DND-41 (cell line): ENCODE data around the gene CIT.

ENCODE experiments used
- ATAC-seq: fragments of 200-7000 bp; cut with Tn5 transposase; 3 replicates; pipeline ENCODE4 v1.9.1; 2021; ENCODE audit warnings: low read depth; ENCODE audit not compliant: insufficient read depth
- DNase-seq: peaks from one replicate; pipeline ENCODE4 v3.0.0-alpha.2; 2020
- H2AFZ ChIP-seq: 2 replicates; pipeline ENCODE4 v1.6.0; 2012; ENCODE audit warnings: low read depth, low read length
- H3K27ac ChIP-seq: 2 replicates; pipeline ENCODE4 v1.5.1; 2012; ENCODE audit warnings: low read length, inconsistent platforms
- H3K27me3 ChIP-seq: fragments of 200-600 bp; sonication (generic); 2 replicates; pipeline ENCODE4 v1.6.0; 2012; ENCODE audit warnings: low read length, mild to moderate bottlenecking, inconsistent platforms; ENCODE audit not compliant: insufficient read depth, poor library complexity
- H3K36me3 ChIP-seq: 2 replicates; pipeline ENCODE4 v1.5.1; 2012; ENCODE audit warnings: low read length, inconsistent platforms; ENCODE audit not compliant: insufficient read depth
- H3K4me1 ChIP-seq: 2 replicates; pipeline ENCODE4 v1.5.1; 2012; ENCODE audit warnings: mild to moderate bottlenecking, low read length; ENCODE audit not compliant: insufficient read depth
- H3K4me2 ChIP-seq: 2 replicates; pipeline ENCODE4 v1.6.0; 2012; ENCODE audit warnings: mild to moderate bottlenecking, moderate library complexity, low read length, inconsistent platforms; ENCODE audit not compliant: insufficient read depth
- H3K4me3 ChIP-seq, 2 experiments: fragments of 200-600 bp in 1 of 2; shearing (Covaris generic) in 1 of 2; 2 replicates each; pipeline ENCODE4 v1.5.1; 2012 to 2016; ENCODE audit warnings: inconsistent platforms in 2 of 2, low read length in 2 of 2, mild to moderate bottlenecking in 2 of 2, low read depth in 1 of 2, moderate library complexity in 1 of 2
- H3K79me2 ChIP-seq: 2 replicates; pipeline ENCODE4 v1.6.0; 2012; ENCODE audit warnings: low read length, inconsistent platforms; ENCODE audit not compliant: insufficient read depth
- H3K9ac ChIP-seq: 2 replicates; pipeline ENCODE4 v1.6.0; 2012; ENCODE audit warnings: low read depth, mild to moderate bottlenecking, inconsistent platforms, low read length, moderate library complexity
- H3K9me3 ChIP-seq: 2 replicates; pipeline ENCODE4 v1.5.1; 2012; ENCODE audit warnings: low read length, moderate library complexity, mild to moderate bottlenecking, inconsistent platforms; ENCODE audit not compliant: insufficient read depth, severe bottlenecking
- H4K20me1 ChIP-seq: 2 replicates; pipeline ENCODE4 v1.6.0; 2012; ENCODE audit warnings: low read length; ENCODE audit not compliant: insufficient read depth
- EZH2 ChIP-seq: IDR thresholded peaks from 3 replicates; pipeline ENCODE4 v1.6.1; 2012; ENCODE audit warnings: borderline replicate concordance, low read depth, mild to moderate bottlenecking, moderate library complexity, low read length, inconsistent platforms; ENCODE audit not compliant: severe bottlenecking
- TF ChIP-seq, protein P1 (sequence below): IDR thresholded peaks from 2 replicates; pipeline ENCODE4 v1.5.1; 2012; ENCODE audit warnings: borderline replicate concordance, low read length, moderate library complexity, mild to moderate bottlenecking; ENCODE audit not compliant: poor library complexity, severe bottlenecking; ENCODE audit errors: extremely low read depth

CIT gene

DNA sequence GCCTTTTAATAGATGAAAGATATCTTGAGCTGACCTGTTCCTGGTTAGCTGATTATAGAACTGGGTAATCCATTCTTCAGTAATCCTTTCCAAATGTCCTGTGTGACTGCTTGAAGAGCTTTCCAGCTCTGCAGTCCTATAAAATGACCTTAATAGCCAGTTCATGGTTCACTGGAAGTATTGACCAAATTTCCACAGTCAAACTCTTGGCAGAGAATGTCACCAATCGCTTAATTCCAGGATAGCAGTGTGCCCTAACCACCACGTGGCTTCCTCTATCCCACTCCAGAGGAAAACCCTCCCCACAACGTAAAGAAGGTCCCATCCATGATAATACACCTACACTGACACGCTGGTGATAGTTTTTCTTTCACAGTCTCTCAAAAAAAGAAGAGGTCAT is 191.7 kb downstream of the CIT start:
- H3K9me3 ChIP-seq, result no peaks in the 10 kb centered on the region
- H3K27me3 ChIP-seq, result no peaks in the 10 kb centered on the region
- H3K9ac ChIP-seq, result no peak overlapping the region
- H3K36me3 ChIP-seq, result peaks cover 66% of the 10 kb centered on the region
- H3K4me3 ChIP-seq, result no peak overlapping the region
- H3K4me2 ChIP-seq, result no peak overlapping the region
- no peaks in the 10 kb centered on the region for H3K79me2 ChIP-seq
- DNase-seq (no peak), ATAC-seq (no peak)
- no peak overlapping the region for H2AFZ ChIP-seq
- no peak for TF ChIP-seq EZH2
- TF ChIP-seq, protein P1, sequence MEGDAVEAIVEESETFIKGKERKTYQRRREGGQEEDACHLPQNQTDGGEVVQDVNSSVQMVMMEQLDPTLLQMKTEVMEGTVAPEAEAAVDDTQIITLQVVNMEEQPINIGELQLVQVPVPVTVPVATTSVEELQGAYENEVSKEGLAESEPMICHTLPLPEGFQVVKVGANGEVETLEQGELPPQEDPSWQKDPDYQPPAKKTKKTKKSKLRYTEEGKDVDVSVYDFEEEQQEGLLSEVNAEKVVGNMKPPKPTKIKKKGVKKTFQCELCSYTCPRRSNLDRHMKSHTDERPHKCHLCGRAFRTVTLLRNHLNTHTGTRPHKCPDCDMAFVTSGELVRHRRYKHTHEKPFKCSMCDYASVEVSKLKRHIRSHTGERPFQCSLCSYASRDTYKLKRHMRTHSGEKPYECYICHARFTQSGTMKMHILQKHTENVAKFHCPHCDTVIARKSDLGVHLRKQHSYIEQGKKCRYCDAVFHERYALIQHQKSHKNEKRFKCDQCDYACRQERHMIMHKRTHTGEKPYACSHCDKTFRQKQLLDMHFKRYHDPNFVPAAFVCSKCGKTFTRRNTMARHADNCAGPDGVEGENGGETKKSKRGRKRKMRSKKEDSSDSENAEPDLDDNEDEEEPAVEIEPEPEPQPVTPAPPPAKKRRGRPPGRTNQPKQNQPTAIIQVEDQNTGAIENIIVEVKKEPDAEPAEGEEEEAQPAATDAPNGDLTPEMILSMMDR, result no peak
- H3K4me1 ChIP-seq, result no peaks in the 10 kb centered on the region
- H3K27ac ChIP-seq, result no peak overlapping the region
- H4K20me1 ChIP-seq, result no peaks in the 10 kb centered on the region

DNA sequence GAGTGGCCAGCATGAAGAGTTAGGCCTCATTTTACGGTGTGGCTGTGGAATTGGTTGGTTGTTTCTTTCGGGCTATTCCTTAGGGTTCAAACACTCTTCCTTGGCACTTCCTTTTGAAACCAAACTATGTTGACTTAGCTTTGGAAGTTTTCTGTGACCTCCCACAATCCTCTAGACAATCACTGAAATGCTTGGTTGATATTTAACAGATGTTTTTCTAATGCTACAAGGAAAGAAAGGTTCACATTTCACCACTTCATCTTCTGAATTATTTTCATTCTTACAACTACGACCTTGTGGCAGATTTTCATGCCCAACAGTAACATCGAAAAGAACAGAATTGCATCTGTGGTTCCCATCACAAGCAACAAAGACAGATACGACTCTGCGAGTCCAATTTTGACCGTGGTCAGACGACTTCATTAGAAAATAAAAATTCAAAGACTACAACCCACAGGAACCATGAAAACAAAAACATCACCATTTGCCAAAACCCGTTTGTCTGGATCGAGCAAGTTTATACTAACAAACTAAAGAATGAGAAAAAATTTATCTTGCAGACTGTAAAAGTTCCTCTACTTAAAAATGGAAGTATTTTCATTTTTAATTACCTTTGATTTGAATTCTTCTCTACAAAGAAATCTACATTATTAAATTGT is 192.3 kb downstream of the CIT start:
- H4K20me1 ChIP-seq, result 0 out of 2 replicates have a peak, but pooled peaks cover under 1% of the 10 kb centered on the region
- H3K27me3 ChIP-seq, result no peaks in the 10 kb centered on the region
- no peak for DNase-seq
- H3K9ac ChIP-seq, result no peak overlapping the region
- ATAC-seq, result no peak
- no peaks in the 10 kb centered on the region for H3K4me1 ChIP-seq
- no peak for TF ChIP-seq EZH2
- TF ChIP-seq, protein P1, result no peak
- H2AFZ ChIP-seq, result no peak overlapping the region
- peaks cover 66% of the 10 kb centered on the region for H3K36me3 ChIP-seq
- no peak overlapping the region for H3K27ac ChIP-seq
- H3K79me2 ChIP-seq, result no peaks in the 10 kb centered on the region
- no peaks in the 10 kb centered on the region for H3K9me3 ChIP-seq
- no peak overlapping the region for H3K4me2 ChIP-seq
- H3K4me3 ChIP-seq, result no peak overlapping the region

DNA sequence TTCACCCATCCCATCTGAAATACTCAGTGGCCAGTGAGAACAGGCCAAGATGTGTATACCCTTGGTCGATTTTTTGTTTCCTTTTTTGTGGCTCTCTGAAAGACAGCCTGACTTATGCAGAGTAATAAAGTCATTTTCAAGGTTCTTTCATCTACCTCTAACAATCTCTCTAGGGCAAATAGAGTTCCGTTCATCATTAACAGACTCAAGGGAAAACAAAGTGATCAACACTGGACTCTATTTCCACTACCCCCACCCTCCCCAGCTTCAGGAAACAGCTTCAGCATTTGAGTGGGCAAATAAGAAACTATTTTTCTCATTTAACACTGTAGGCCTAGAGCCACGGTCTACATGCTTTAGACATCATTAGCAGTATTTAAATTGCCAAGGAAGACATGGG is 193.3 kb downstream of the CIT start:
- no peaks in the 10 kb centered on the region for H3K9me3 ChIP-seq
- TF ChIP-seq EZH2, result no peak
- TF ChIP-seq, protein P1, result no peak
- H3K27ac ChIP-seq, result no peak overlapping the region
- peaks cover 68% of the 10 kb centered on the region for H3K36me3 ChIP-seq
- DNase-seq, result no peak
- H2AFZ ChIP-seq, result no peak overlapping the region
- no peak for ATAC-seq
- no peaks in the 10 kb centered on the region for H3K79me2 ChIP-seq
- H3K4me2 ChIP-seq, result no peak overlapping the region
- H3K27me3 ChIP-seq, result no peaks in the 10 kb centered on the region
- no peak overlapping the region for H3K9ac ChIP-seq
- no peak overlapping the region for H3K4me3 ChIP-seq
- H3K4me1 ChIP-seq, result no peaks in the 10 kb centered on the region
- H4K20me1 ChIP-seq, result 0 out of 2 replicates have a peak, but pooled peaks cover 4% of the 10 kb centered on the region
